ENCODE data around the gene FXR2. TPM values are rescaled to one million over a fixed set of nuclear protein-coding genes. Genes with fewer than 3 reads are reported as not detected.

FXR2 gene
- total and polyA plus RNA-seq, 2 experiments from 2014 or later: 10.9 to 24.4 TPM

GRCh38 chr17:7632492-7632894 is 17.8 kb upstream of the FXR2 start (continued):
- TF ChIP-seq CREB1 (CRISPR knock-in tag; IDR thresholded peaks at IDR 0.05; ENCODE audit: low read depth) (no peak), CTCF (conservative IDR thresholded peaks at IDR 0.05; ENCODE audit: low read depth in 2 of 2) (peak; percentile 64 to 86), POLR2AphosphoS5 (IDR thresholded peaks at IDR 0.05; ENCODE audit: low read depth) (0 out of 2 replicates have a peak, but pooled peaks have one; percentile 26), JUNB (IDR thresholded peaks at IDR 0.05; ENCODE audit: unreplicated experiment) (no peak), STAT1 (IDR thresholded peaks at IDR 0.05; ENCODE audit: unreplicated experiment) (no peak)

GRCh38 chr17:7631398-7632380 is 17.0 kb upstream of the FXR2 start:
- TF ChIP-seq EZH2phosphoT487 (IDR thresholded peaks at IDR 0.05; ENCODE audit: unreplicated experiment): no peak
- DNase-seq (ENCODE audit: low spot score) (no peak), ATAC-seq (no peak)
- no peak overlapping the region for H3K4me2 ChIP-seq
- H3K4me3 ChIP-seq: no peak overlapping the region
- H2AFZ ChIP-seq: no peak overlapping the region
- Mint-ChIP-seq H3K36me3 (ENCODE audit: low read depth) (peaks cover 3% of the 10 kb centered on the region; the same call in 1 of the 3 replicates), H3K9me3 (no peaks in the 10 kb centered on the region), H3K27ac (no peak overlapping the region), H3K4me1 (peaks cover 36% of the 10 kb centered on the region), H3K4me3 (no peak overlapping the region), H3K27me3 (ENCODE audit: insufficient read depth, low read depth, poor library complexity) (peaks cover 23% of the 10 kb centered on the region)
- peaks cover 16% of the 10 kb centered on the region; the same call in 1 of the 2 replicates for H3F3A ChIP-seq (replicated peaks; ENCODE audit: low read depth)
- no peaks in the 10 kb centered on the region for H3K9me2 ChIP-seq (ENCODE audit: insufficient read depth)
- peaks cover 2% of the 10 kb centered on the region; the same call in 1 of the 2 replicates for H3K79me2 ChIP-seq (replicated peaks; ENCODE audit: insufficient read depth)
- H3K36me3 ChIP-seq (ENCODE audit: insufficient read depth): no peaks in the 10 kb centered on the region
- H3K27me3 ChIP-seq (ENCODE audit: insufficient read depth): no peaks in the 10 kb centered on the region
- peaks cover 7% of the 10 kb centered on the region for H3K4me1 ChIP-seq (ENCODE audit: insufficient read depth)
- H4K20me1 ChIP-seq (replicated peaks; ENCODE audit: insufficient read depth): no peaks in the 10 kb centered on the region
- H3K27ac ChIP-seq (ENCODE audit: low read depth): no peak overlapping the region

GRCh38 chr17:7629939-7630571 is 15.4 kb upstream of the FXR2 start, which contains the start of gene SHBG:
SHBG (plus strand) TSS chr17:7630135; CDS start chr17:7630173, 38 bp downstream.
- Histone ChIP-seq H3K79me2 (replicated peaks; ENCODE audit: insufficient read depth) (peaks cover 4% of the 10 kb centered on the region; the same call in 1 of the 2 replicates), H3K4me2 (no peak within 1 kb of the TSS), H3K27me3 (ENCODE audit: insufficient read depth) (no peaks in the 10 kb centered on the region), H3F3A (replicated peaks; ENCODE audit: low read depth) (peaks cover 18% of the 10 kb centered on the region; the same call in 1 of the 2 replicates), H2AFZ (no peak within 1 kb of the TSS), H3K36me3 (ENCODE audit: insufficient read depth) (no peaks in the 10 kb centered on the region), H3K27ac (ENCODE audit: low read depth) (no peak within 1 kb of the TSS), H4K20me1 (replicated peaks; ENCODE audit: insufficient read depth) (no peaks in the 10 kb centered on the region), H3K4me1 (ENCODE audit: insufficient read depth) (peaks cover 7% of the 10 kb centered on the region), H3K4me3 (no peak within 1 kb of the TSS), H3K9me2 (ENCODE audit: insufficient read depth) (no peaks in the 10 kb centered on the region)
- Mint-ChIP-seq H3K36me3 (ENCODE audit: low read depth) (peaks cover 13% of the 10 kb centered on the region; the same call in 2 of the 3 replicates), H3K9me3 (no peaks in the 10 kb centered on the region), H3K4me1 (peaks cover 26% of the 10 kb centered on the region), H3K27me3 (ENCODE audit: insufficient read depth, low read depth, poor library complexity) (peaks cover 28% of the 10 kb centered on the region), H3K27ac (no peak within 1 kb of the TSS), H3K4me3 (no peak within 1 kb of the TSS; the same call in 2 of the 3 replicates)
- DNase-seq (ENCODE audit: low spot score): no peak
- no peak for ATAC-seq
- no peak for TF ChIP-seq STAT1 (IDR thresholded peaks at IDR 0.05; ENCODE audit: unreplicated experiment)
- no peak for TF ChIP-seq JUNB (IDR thresholded peaks at IDR 0.05; ENCODE audit: unreplicated experiment)
- TF ChIP-seq EZH2phosphoT487 (IDR thresholded peaks at IDR 0.05; ENCODE audit: unreplicated experiment): no peak
- no peak for TF ChIP-seq CREB1 (CRISPR knock-in tag; IDR thresholded peaks at IDR 0.05; ENCODE audit: low read depth)
- no peak for TF ChIP-seq POLR2AphosphoS5 (IDR thresholded peaks at IDR 0.05; ENCODE audit: low read depth)
- no peak for TF ChIP-seq ZNF114 (CRISPR knock-in tag; IDR thresholded peaks at IDR 0.05)
- TF ChIP-seq REST (IDR thresholded peaks at IDR 0.05; ENCODE audit: unreplicated experiment): no peak
- TF ChIP-seq ZNF331 (CRISPR knock-in tag; IDR thresholded peaks at IDR 0.05; ENCODE audit: low read depth): no peak
- TF ChIP-seq CTCF (conservative IDR thresholded peaks at IDR 0.05; ENCODE audit: low read depth in 2 of 2): no peak
